PC-9 (cell line): Measurements from ENCODE around the gene SH3RF1.

ENCODE experiments used
- CTCF ChIP-seq: fragments of 200-600 bp; sonication (generic); conservative IDR thresholded peaks from 2 replicates; pipeline ENCODE4 v1.6.1; 2017; ENCODE audit warnings: mixed run types, antibody characterized with exemption, mild to moderate bottlenecking, moderate library complexity
- EZH2 ChIP-seq: fragments of 200-600 bp; sonication (generic); IDR thresholded peaks from 2 replicates; pipeline ENCODE4 v1.8.0; 2017; ENCODE audit warnings: antibody characterized with exemption, low read depth

- TF ChIP-seq CTCF (no peak), EZH2 (no peak)
These were observed 25.1 kb upstream of the SH3RF1 start for GRCh38 chr4:169295822-169296221.
